VCaP (cell line): ENCODE measurements around the gene DENND5A.

Experiments
- H3K27ac ChIP-seq: fragments of 450-650 bp; 2 replicates; pipeline ENCODE4 v1.5.1; 2017
- CTCF ChIP-seq: fragments of 450-650 bp; conservative IDR thresholded peaks from 2 replicates; pipeline ENCODE4 v1.5.1; 2017; ENCODE audit warnings: mild to moderate bottlenecking, moderate library complexity

Gene DENND5A

GRCh38 chr11:9096427-9096826 lies 168.7 kb downstream of the DENND5A start:
- TF ChIP-seq CTCF = no peak
- H3K27ac ChIP-seq = no peak overlapping the region

GRCh38 chr11:9095421-9095820 lies 169.7 kb downstream of the DENND5A start:
- TF ChIP-seq CTCF = no peak
- no peak overlapping the region for H3K27ac ChIP-seq

GRCh38 chr11:9094420-9094819 lies 170.7 kb downstream of the DENND5A start:
- peak overlapping the region; percentile 69; the same call in 1 of the 2 replicates for H3K27ac ChIP-seq
- no peak for TF ChIP-seq CTCF

GRCh38 chr11:9092853-9093778 lies 172.0 kb downstream of the DENND5A start:
- TF ChIP-seq CTCF = peak; percentile 66

GRCh38 chr11:9092072-9092471 lies 173.1 kb downstream of the DENND5A start:
- no peak for TF ChIP-seq CTCF

More at GRCh38 chr11:9092853-9093778, 172.0 kb downstream of the DENND5A start:
- peak overlapping the region; percentile 69 for H3K27ac ChIP-seq

GRCh38 chr11:9091044-9091922 lies 173.9 kb downstream of the DENND5A start, which contains the start of gene SCUBE2:
Gene SCUBE2, minus strand, starts transcription at chr11:9091599. Its CDS starts 71 bp downstream, at chr11:9091528.
- no peak for TF ChIP-seq CTCF
- peak within 1 kb of the TSS; percentile 69; the same call in 1 of the 2 replicates for H3K27ac ChIP-seq

More at GRCh38 chr11:9092072-9092471, 173.1 kb downstream of the DENND5A start:
- H3K27ac ChIP-seq = peak overlapping the region; percentile 69; the same call in 1 of the 2 replicates
